ENCODE data around the gene PRDM15.

DNA sequence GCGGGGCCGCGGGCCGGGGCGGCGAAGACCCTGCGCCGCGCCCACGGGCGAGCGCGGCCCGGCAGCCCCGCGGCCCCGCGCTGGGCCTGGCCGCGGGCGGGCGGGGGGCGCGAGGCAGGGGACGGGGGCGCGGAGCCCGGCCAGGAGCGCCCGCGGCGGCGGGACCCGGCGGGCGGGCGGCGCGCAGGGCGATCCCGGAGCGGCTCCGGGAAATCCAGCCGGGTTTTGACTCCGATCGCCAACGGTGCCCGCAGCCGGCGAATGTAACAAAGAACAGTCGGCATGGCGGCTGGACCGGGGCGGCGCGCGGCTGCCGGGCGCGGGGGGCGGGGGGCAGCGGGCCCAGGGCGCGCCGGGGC is 334 bp downstream of the PRDM15 start:
- no peak for TF ChIP-seq EP300 (IDR thresholded peaks at IDR 0.05; ENCODE audit: low read depth)
- TF ChIP-seq, protein P1, sequence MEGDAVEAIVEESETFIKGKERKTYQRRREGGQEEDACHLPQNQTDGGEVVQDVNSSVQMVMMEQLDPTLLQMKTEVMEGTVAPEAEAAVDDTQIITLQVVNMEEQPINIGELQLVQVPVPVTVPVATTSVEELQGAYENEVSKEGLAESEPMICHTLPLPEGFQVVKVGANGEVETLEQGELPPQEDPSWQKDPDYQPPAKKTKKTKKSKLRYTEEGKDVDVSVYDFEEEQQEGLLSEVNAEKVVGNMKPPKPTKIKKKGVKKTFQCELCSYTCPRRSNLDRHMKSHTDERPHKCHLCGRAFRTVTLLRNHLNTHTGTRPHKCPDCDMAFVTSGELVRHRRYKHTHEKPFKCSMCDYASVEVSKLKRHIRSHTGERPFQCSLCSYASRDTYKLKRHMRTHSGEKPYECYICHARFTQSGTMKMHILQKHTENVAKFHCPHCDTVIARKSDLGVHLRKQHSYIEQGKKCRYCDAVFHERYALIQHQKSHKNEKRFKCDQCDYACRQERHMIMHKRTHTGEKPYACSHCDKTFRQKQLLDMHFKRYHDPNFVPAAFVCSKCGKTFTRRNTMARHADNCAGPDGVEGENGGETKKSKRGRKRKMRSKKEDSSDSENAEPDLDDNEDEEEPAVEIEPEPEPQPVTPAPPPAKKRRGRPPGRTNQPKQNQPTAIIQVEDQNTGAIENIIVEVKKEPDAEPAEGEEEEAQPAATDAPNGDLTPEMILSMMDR (IDR thresholded peaks at IDR 0.05) = no peak
- TF ChIP-seq POLR2A (IDR thresholded peaks at IDR 0.05) = no peak
- no peak for TF ChIP-seq POLR2AphosphoS5 (IDR thresholded peaks at IDR 0.05)

All from transverse colon (tissue), 4 donors.